GM18861 (cell line): ENCODE results near the gene IDUA.

Source experiments
- ATAC-seq: cut with Tn5 transposase; IDR thresholded peaks from one replicate; pipeline ENCODE4 v1.9.1; 2021; ENCODE audit not compliant: unreplicated experiment

The IDUA gene

GRCh38 chr4:1027915-1028238 lies 41.0 kb downstream of the IDUA start:
- ATAC-seq: no peak

GRCh38 chr4:1028574-1029220 lies 41.9 kb downstream of the IDUA start:
- no peak for ATAC-seq

GRCh38 chr4:1029529-1029928 lies 42.7 kb downstream of the IDUA start:
- ATAC-seq: no peak

DNA sequence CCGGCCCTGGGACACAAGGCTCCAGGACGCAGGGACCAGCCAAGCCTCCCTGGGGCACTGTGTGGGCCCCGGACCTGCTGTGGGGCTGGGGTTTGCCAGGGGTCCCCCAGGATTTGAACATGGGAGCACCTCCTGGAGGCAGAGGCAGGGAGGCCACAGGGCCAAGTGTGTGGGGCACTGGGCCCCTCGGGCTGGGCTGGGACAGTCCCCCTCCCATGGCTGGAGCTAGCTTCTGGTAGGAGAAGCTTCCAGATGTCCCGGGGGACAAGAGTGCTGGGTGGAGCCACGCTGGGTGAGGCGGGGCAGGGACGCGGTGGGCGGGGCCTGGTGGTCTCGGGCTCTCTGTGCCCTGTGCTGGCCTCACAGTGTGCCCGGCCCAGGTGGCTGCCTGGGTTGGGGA lies 43.2 kb downstream of the IDUA start:
- no peak for ATAC-seq

DNA sequence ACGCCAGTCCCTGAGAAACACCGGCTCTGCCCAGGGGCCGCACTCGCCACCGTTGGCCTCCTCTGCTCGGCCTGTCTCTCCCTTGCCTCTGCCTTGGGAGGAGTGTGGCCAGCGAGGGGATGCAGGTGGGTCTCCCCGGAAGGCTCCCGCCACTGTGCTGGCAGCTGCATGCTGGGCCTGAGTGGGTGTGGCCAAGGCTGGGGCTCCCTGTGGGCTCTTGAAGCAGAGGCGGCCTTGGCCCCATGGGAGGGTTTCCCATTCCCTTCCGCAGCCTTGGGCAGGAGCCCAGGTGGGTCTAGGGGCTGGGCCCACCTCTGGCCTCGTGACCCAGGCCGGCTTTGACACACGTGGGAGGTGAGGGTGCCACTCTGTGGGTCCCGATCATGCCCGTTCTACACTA lies 43.7 kb downstream of the IDUA start:
- no peak for ATAC-seq

GRCh38 chr4:1031346-1031745 lies 44.5 kb downstream of the IDUA start:
- ATAC-seq: no peak

GRCh38 chr4:1031956-1032795 lies 45.3 kb downstream of the IDUA start:
- no peak for ATAC-seq

GRCh38 chr4:1032861-1033260 lies 46.0 kb downstream of the IDUA start:
- no peak for ATAC-seq

GRCh38 chr4:1033840-1034551 lies 47.2 kb downstream of the IDUA start:
- no peak for ATAC-seq

GRCh38 chr4:1035510-1035909 lies 48.7 kb downstream of the IDUA start:
- no peak for ATAC-seq

GRCh38 chr4:1036095-1036494 lies 49.3 kb downstream of the IDUA start:
- ATAC-seq: no peak

- ATAC-seq: no peak
These were observed 50.3 kb downstream of the IDUA start for GRCh38 chr4:1036976-1037810.

- ATAC-seq: no peak
These were observed 52.2 kb downstream of the IDUA start for GRCh38 chr4:1038948-1039492.

- ATAC-seq: no peak
These were observed 52.9 kb downstream of the IDUA start for GRCh38 chr4:1039493-1040343.

DNA sequence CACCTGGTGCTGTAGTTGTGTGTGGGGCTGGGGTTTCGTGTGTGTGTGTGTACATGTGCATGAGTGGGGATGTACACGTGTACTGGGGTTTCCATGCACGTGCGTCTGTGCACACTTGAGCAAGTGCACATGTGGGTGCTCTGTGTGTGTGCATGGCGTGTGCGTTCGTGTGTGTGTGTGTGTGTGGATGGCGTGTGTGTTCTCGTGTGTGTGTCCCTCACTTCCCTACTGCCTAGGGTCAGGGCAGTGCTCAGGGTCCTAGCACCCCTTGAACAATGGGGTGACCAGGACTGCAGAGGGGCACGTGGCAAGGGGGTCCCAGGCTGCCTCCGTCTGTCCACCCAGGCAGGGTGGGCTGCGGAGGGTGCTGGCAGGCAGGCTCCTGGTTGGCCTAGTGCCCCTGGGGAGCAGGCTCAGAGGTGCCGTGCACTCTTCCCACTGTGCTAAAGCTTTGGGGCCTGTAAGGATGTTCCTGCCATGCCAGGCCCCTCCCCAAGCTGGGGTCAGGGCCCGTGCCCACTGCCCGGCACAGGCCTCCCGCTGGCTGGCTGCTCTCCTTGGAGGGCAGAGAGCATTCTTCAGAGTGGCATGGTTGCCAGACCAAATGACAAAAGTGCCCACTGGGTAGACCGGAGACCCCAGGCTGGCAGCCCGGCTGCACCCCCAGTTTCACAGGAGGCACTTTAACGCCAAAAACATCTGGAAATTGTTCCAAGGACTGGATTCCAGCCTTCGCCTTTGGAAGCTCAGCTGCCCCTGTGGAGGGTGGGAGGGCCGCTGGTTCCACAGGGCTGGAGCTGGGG lies 53.7 kb downstream of the IDUA start:
- no peak for ATAC-seq

DNA sequence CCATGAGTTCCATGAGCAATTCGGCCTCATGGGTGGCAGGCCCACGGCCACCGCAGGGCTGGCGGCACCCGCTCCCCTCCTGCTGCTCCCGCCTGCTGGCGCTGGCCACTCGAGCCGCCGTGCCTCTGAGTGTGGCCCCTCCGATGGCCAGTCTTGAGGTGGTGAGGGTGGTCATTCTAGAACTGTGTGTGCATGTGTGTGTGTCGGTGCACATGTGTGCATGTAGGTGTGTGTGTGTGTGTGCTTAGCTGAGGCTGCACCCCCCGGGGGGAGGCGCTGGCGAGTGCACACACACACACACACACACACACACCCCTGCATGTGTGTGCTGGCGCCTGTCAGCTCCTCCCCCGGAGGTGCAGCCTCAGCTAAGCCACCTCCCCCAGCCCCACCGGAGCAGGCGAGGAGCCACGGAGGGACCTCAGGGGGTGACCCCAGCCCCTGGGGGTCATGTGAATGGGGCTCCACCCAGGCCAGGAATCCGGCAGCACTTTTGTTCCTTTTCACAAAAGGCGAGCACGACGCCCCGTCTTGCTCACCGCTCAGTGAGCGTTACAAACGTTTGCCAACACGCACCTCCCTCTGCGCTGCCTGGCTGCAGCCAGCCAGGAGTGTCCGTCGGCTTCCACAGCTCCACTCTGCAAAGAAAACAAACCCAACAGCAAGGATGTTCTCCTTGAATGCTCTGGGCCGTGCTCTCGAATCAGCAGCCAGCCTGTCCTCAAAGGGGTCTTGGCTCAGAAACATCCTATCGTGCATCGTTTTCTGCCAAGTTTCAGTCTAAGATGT lies 54.5 kb downstream of the IDUA start:
- no peak for ATAC-seq

DNA sequence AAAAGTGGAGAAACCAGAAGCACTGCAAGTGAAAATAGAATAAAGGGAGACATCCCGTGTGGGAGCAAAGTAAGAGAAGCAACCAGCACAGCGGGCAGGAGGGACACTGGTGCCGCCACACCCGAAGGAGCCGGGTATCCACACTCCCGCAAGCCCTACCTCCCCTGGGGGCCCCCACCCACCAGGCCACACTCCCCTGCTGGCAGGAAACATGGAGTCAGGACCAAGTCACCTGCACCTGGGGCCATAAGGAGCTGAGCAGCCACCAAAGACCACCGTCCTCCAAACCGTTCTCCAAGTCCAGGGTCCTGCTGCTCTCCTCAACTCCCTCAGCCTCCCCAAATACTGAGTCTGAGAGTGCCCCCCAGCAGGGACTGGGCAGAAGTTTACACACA lies 55.1 kb downstream of the IDUA start:
- ATAC-seq: no peak

DNA sequence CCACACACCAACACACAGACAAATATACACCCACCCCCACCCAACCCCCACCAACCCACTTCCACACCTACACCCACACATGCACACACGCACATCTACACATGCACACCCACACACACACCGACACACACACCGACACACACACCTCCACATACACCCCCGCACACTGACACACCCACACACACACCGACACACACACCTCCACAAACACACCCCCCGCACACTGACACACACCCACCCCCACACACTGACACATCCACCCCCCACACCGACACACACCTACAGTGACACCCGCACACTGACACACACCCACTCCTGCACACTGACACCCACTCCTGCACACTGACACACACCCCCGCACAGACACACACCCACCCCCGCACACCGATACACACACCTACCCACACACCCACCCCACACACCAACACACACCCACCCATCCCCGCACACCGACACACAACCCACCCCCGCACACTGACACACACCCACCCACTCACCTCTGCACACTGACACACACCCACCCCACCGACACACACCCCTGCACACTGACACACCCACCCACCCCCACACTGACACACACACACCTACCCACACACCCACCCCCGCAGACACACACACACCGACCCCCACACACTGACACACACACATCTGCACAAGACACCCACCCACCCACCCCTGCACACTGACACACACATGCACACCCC lies 55.7 kb downstream of the IDUA start:
- ATAC-seq: no peak
